Stimulated activated CD8-positive, alpha-beta memory T cell treated with anti-CD3 and anti-CD28 coated beads, Interleukin-15, amount 100 ng/mL, for 48 hours (primary cell): Measurements from ENCODE around the gene RNF4.

Experiments used
- DNase-seq, 2 donors: peaks; one replicate each; pipeline ENCODE4 v3.0.0-alpha.2; 2020; ENCODE audit warnings: low read depth in 2 of 2

Gene RNF4

GRCh38 chr4:2437475-2438215, 31.3 kb upstream of the RNF4 start:
- no peak for DNase-seq

- DNase-seq, result no peak
These were observed 29.8 kb upstream of the RNF4 start for GRCh38 chr4:2438822-2439718.

GRCh38 chr4:2441393-2442174, 27.3 kb upstream of the RNF4 start:
- DNase-seq, result peak; percentile 66 to 80

GRCh38 chr4:2442175-2442993, 26.5 kb upstream of the RNF4 start:
- DNase-seq, result no peak

GRCh38 chr4:2443061-2443730, 25.7 kb upstream of the RNF4 start:
- no peak for DNase-seq

- DNase-seq, result no peak
These were observed 24.8 kb upstream of the RNF4 start for GRCh38 chr4:2443956-2444740.

- no peak for DNase-seq
These were observed 23.8 kb upstream of the RNF4 start for GRCh38 chr4:2445130-2445529.

GRCh38 chr4:2445571-2445970, 23.3 kb upstream of the RNF4 start:
- DNase-seq, result no peak

GRCh38 chr4:2446656-2447564, 22.0 kb upstream of the RNF4 start:
- no peak for DNase-seq

- DNase-seq, result no peak
These were observed 20.3 kb upstream of the RNF4 start for GRCh38 chr4:2448589-2448988.

- no peak for DNase-seq
These were observed 19.9 kb upstream of the RNF4 start for GRCh38 chr4:2449051-2449450.

- DNase-seq, result no peak
These were observed 19.2 kb upstream of the RNF4 start for GRCh38 chr4:2449511-2450392.

GRCh38 chr4:2450394-2451035, 18.4 kb upstream of the RNF4 start:
- DNase-seq, result no peak

- no peak for DNase-seq
These were observed 17.8 kb upstream of the RNF4 start for GRCh38 chr4:2451036-2451520.

- DNase-seq, result no peak
These were observed 16.8 kb upstream of the RNF4 start for GRCh38 chr4:2451821-2452785.
